ENCODE measurements around the gene PXYLP1. TPM values are rescaled to one million over a fixed set of nuclear protein-coding genes. Genes with fewer than 3 reads are reported as not detected.
"Not testable (repeated sequence)": the region's sequence is repeated elsewhere in the genome, so short reads cannot be mapped to it uniquely, and the experiment has no call there.

The PXYLP1 gene
- total and polyA plus RNA-seq, 9 of the 15 experiments (the other 6 are each of a cell fraction or from before 2014, with no cell fraction given), result 0.80 to 2.9 (median 1.3) TPM

DNA sequence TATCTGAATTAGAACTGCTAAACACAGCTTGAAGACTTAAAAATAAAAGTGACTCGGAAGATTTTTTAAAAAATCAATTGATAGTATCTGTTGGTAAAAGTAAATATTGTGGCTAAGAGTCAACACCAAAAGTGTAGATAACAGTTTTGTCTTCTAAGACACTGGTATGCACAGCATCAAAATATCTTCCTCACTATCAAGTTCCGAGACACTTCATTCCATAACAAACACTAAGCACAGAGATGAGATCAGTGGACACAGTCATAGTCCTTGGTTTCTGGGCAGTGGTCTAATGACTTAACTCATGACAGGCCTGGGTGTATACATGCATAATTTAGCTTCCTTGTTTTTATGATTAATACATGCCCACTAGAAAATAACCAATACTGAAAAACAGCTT, 63.2 kb downstream of the PXYLP1 start (continued):
- TF ChIP-seq ZBTB49 (CRISPR knock-in tag; IDR thresholded peaks at IDR 0.05; ENCODE audit: borderline replicate concordance), result no peak
- TF ChIP-seq ETS2 (tag; IDR thresholded peaks at IDR 0.05; ENCODE audit: borderline replicate concordance, poor library complexity, severe bottlenecking), result no peak
- TF ChIP-seq ATF7 (IDR thresholded peaks at IDR 0.05), result peak; percentile 32; the same call in 1 of the 2 replicates
- no peak for TF ChIP-seq CAMTA2 (CRISPR knock-in tag; conservative IDR thresholded peaks at IDR 0.05)
- TF ChIP-seq PREB (CRISPR knock-in tag; IDR thresholded peaks at IDR 0.05), result no peak
- peak; percentile 78; the same call in 1 of the 2 replicates for TF ChIP-seq SMARCE1 (IDR thresholded peaks at IDR 0.05)
- TF ChIP-seq GABPB2 (CRISPR knock-in tag; conservative IDR thresholded peaks at IDR 0.05), result no peak
- TF ChIP-seq SREBF2 (CRISPR knock-in tag; IDR thresholded peaks at IDR 0.05), result no peak
- TF ChIP-seq SNIP1 (IDR thresholded peaks at IDR 0.05; ENCODE audit: low read depth), result no peak
- TF ChIP-seq DPF2 (IDR thresholded peaks at IDR 0.05), result 0 out of 2 replicates have a peak, but pooled peaks have one; percentile 35
- peak; percentile 65 for TF ChIP-seq FOXJ2 (tag; IDR thresholded peaks at IDR 0.05)

- intact Hi-C loops (cut with micrococcal nuclease); H3K9me1 ChIP-seq (ENCODE audit: control insufficient read depth, insufficient read depth, low read length); BruUV-seq (replicated peaks); DNase-seq (ENCODE audit: extremely low read depth in 1 of 4, low spot score in 3 of 4); H3K27ac ChIP-seq (ENCODE audit: extremely low read depth, low read depth, low read length); H4K20me1 ChIP-seq (replicated peaks; ENCODE audit: control insufficient read depth, insufficient read depth, low read length); H3K79me2 ChIP-seq (ENCODE audit: control insufficient read depth, insufficient read depth, low read length); H3K9me3 ChIP-seq (replicated peaks; ENCODE audit: control insufficient read depth, insufficient read depth, low read depth, low read length); CTCF ChIA-PET (ENCODE audit: low intra/inter-chr PET ratio); H3K4me3 ChIP-seq; H3K4me1 ChIP-seq (replicated peaks in 1 of 2; ENCODE audit: control insufficient read depth in 2 of 2, insufficient read depth in 2 of 2, low read length in 2 of 2); H2AFZ ChIP-seq (ENCODE audit: low read depth, low read length); FAIRE-seq; H3K9ac ChIP-seq (ENCODE audit: insufficient read depth in 1 of 2, low read depth in 2 of 2, low read length in 2 of 2); in situ Hi-C loops (cut with MboI); H3K36me3 ChIP-seq (ENCODE audit: control insufficient read depth, insufficient read depth, low read length); H3K4me2 ChIP-seq (ENCODE audit: insufficient read depth, low read length); ATAC-seq: not testable (repeated sequence)
- POLR2A ChIA-PET, result interaction anchor here (1.1 kb wide), 1 partner anchor 12 kb away, joined by 4 read pairs; no protein-coding TSS in a partner anchor
- peaks cover 0 to 18% of the 10 kb centered on the region in 2 experiments; a peak in 3 of 5 replicates for H3K27me3 ChIP-seq (ENCODE audit: control insufficient read depth in 2 of 2, insufficient read depth in 2 of 2, low read length in 2 of 2)
- WGBS (ENCODE audit: insufficient coverage, low coverage, missing lambda C conversion rate), result 8% methylated on average over 6 of the region's 7 CpGs
Observed at GRCh38 chr3:141300426-141300825, 68.8 kb downstream of the PXYLP1 start.

All from K562 (cell line).